Neural cell (in vitro differentiated cells): ENCODE measurements around the gene CACNA1E. TPM values are rescaled to one million over a fixed set of nuclear protein-coding genes. Genes with fewer than 3 reads are reported as not detected.

Experiments
- H2AFZ ChIP-seq: fragments of 200-600, 300-800 bp; sonication (generic), shearing (Covaris generic); 2 replicates; pipeline ENCODE4 v1.6.0; 2014; ENCODE audit warnings: low read depth, mild to moderate bottlenecking, antibody characterized with exemption, low read length, moderate library complexity
- H3F3A ChIP-seq: fragments of 200-600 bp; shearing (Covaris generic); 2 replicates; pipeline ENCODE4 v1.6.1; 2016; ENCODE audit warnings: mild to moderate bottlenecking, moderate library complexity, mixed read lengths, antibody characterized with exemption, low read length; ENCODE audit not compliant: insufficient read depth, poor library complexity, severe bottlenecking
- H3K27ac ChIP-seq: fragments of 200-600, 300-800 bp; sonication (generic), shearing (Covaris generic); 2 replicates; pipeline ENCODE4 v1.5.1; 2014; ENCODE audit warnings: mild to moderate bottlenecking, low read length, moderate library complexity
- H3K27me3 ChIP-seq: fragments of 300-800, 200-600 bp; sonication (generic), shearing (Covaris generic); 2 replicates; pipeline ENCODE4 v1.6.0; 2014; ENCODE audit warnings: mild to moderate bottlenecking, low read depth, low read length, moderate library complexity; ENCODE audit not compliant: insufficient read depth
- H3K36me3 ChIP-seq: fragments of 300-800, 200-600 bp; sonication (generic), shearing (Covaris generic); 2 replicates; pipeline ENCODE4 v1.5.1; 2014; ENCODE audit warnings: mild to moderate bottlenecking, antibody characterized with exemption, low read length, moderate library complexity; ENCODE audit not compliant: insufficient read depth
- H3K4me2 ChIP-seq: fragments of 300-800, 200-600 bp; sonication (generic), shearing (Covaris generic); 2 replicates; pipeline ENCODE4 v1.6.0; 2014; ENCODE audit warnings: mild to moderate bottlenecking, low read length
- H3K4me3 ChIP-seq: fragments of 300-800, 200-600 bp; sonication (generic), shearing (Covaris generic); 2 replicates; pipeline ENCODE4 v1.5.1; 2014; ENCODE audit warnings: mild to moderate bottlenecking, low read length, moderate library complexity
- H3K79me2 ChIP-seq: fragments of 200-600 bp; shearing (Covaris generic); replicated peaks from 2 replicates; pipeline ENCODE4 v1.6.0; 2014; ENCODE audit warnings: mild to moderate bottlenecking, low read length, moderate library complexity; ENCODE audit not compliant: insufficient read depth
- H3K9ac ChIP-seq: fragments of 300-800, 200-600 bp; sonication (generic), shearing (Covaris generic); 2 replicates; pipeline ENCODE4 v1.6.1; 2016; ENCODE audit warnings: mild to moderate bottlenecking, low read length, mixed read lengths
- H3K9me2 ChIP-seq: fragments of 200-600 bp; shearing (Covaris generic); 2 replicates; pipeline ENCODE4 v1.6.1; 2016; ENCODE audit warnings: mild to moderate bottlenecking, low read length, mixed read lengths; ENCODE audit not compliant: insufficient read depth
- H3K9me3 ChIP-seq: fragments of 200-600, 300-800 bp; sonication (generic), shearing (Covaris generic); 2 replicates; pipeline ENCODE4 v1.6.1; 2016; ENCODE audit warnings: mild to moderate bottlenecking, mixed run types, low read length, moderate library complexity, mixed read lengths
- H4K20me1 ChIP-seq: fragments of 200-600 bp; shearing (Covaris generic); 2 replicates; pipeline ENCODE4 v1.6.1; 2016; ENCODE audit warnings: mild to moderate bottlenecking, mixed run types; ENCODE audit not compliant: insufficient read depth
- CTCF ChIP-seq: fragments of 450-650 bp; IDR thresholded peaks from 2 replicates; pipeline ENCODE4 v1.5.1; 2014; ENCODE audit warnings: antibody characterized with exemption, mild to moderate bottlenecking, moderate library complexity; ENCODE audit not compliant: poor library complexity, severe bottlenecking
- EP300 ChIP-seq: fragments of 450-650 bp; conservative IDR thresholded peaks from 2 replicates; pipeline ENCODE4 v1.6.1; 2014; ENCODE audit warnings: antibody characterized with exemption, mild to moderate bottlenecking, moderate library complexity; ENCODE audit not compliant: poor library complexity, severe bottlenecking
- EZH2 ChIP-seq: fragments of 200-600, 300-800 bp; shearing (Covaris generic), sonication (generic); IDR thresholded peaks from 2 replicates; pipeline ENCODE4 v1.6.1; 2014; ENCODE audit warnings: antibody characterized with exemption, low read length, borderline replicate concordance, mild to moderate bottlenecking; ENCODE audit not compliant: insufficient read depth, poor library complexity, severe bottlenecking
- MXI1 ChIP-seq: fragments of 450-650 bp; conservative IDR thresholded peaks from 2 replicates; pipeline ENCODE4 v1.6.1; 2014; ENCODE audit warnings: antibody characterized with exemption, mild to moderate bottlenecking; ENCODE audit not compliant: poor library complexity, severe bottlenecking
- POLR2AphosphoS5 ChIP-seq: IDR thresholded peaks from 2 replicates; pipeline ENCODE4 v1.6.1; 2012
- RAD21 ChIP-seq: fragments of 450-650 bp; conservative IDR thresholded peaks from 2 replicates; pipeline ENCODE4 v1.6.1; 2014; ENCODE audit warnings: antibody characterized with exemption, mild to moderate bottlenecking, moderate library complexity
- REST ChIP-seq: IDR thresholded peaks from 2 replicates; pipeline ENCODE4 v1.6.1; 2012; ENCODE audit warnings: borderline replicate concordance
- SMC3 ChIP-seq: fragments of 450-650 bp; conservative IDR thresholded peaks from 2 replicates; pipeline ENCODE4 v1.6.1; 2014; ENCODE audit warnings: antibody characterized with exemption, mild to moderate bottlenecking, moderate library complexity; ENCODE audit not compliant: poor library complexity
- TAF1 ChIP-seq: IDR thresholded peaks from 2 replicates; pipeline ENCODE4 v1.6.1; 2012; ENCODE audit warnings: low read depth
- polyA plus RNA-seq: library from polyadenylated mRNA; depleted of rRNA; stranded (reverse); fragments of >200 nt; gene quantifications from 2 replicates; pipeline ENCODE4 v1.2.3, GENCODE V29; 2014

CACNA1E gene
- polyA plus RNA-seq, 1 donor from 2014 or later, result 29.5 TPM

- no peak overlapping the region for H3K27ac ChIP-seq
Observed at GRCh38 chr1:181518152-181518551, 34.8 kb downstream of the CACNA1E start.

GRCh38 chr1:181522864-181523263 lies 39.5 kb downstream of the CACNA1E start:
- no peak overlapping the region for H3K4me3 ChIP-seq
- H3K9ac ChIP-seq, result no peak overlapping the region
- no peak overlapping the region for H3K4me2 ChIP-seq
- H3F3A ChIP-seq, result no peaks in the 10 kb centered on the region
- no peaks in the 10 kb centered on the region for H3K9me2 ChIP-seq
- H3K9me3 ChIP-seq, result no peaks in the 10 kb centered on the region
- H3K79me2 ChIP-seq, result no peaks in the 10 kb centered on the region
- H2AFZ ChIP-seq, result no peak overlapping the region
- H4K20me1 ChIP-seq, result no peaks in the 10 kb centered on the region
- H3K36me3 ChIP-seq, result no peaks in the 10 kb centered on the region
- H3K27ac ChIP-seq, result no peak overlapping the region
- H3K27me3 ChIP-seq, result no peaks in the 10 kb centered on the region
- TF ChIP-seq CTCF (no peak), EP300 (no peak), RAD21 (no peak), SMC3 (no peak), REST (no peak), MXI1 (no peak)

More at GRCh38 chr1:181518152-181518551, 34.8 kb downstream of the CACNA1E start:
- Histone ChIP-seq H3K9me2 (no peaks in the 10 kb centered on the region), H3K79me2 (no peaks in the 10 kb centered on the region), H4K20me1 (no peaks in the 10 kb centered on the region), H3K9me3 (no peaks in the 10 kb centered on the region), H3K4me3 (no peak overlapping the region), H3K36me3 (no peaks in the 10 kb centered on the region), H3K27me3 (no peaks in the 10 kb centered on the region), H3F3A (no peaks in the 10 kb centered on the region), H3K9ac (no peak overlapping the region), H2AFZ (no peak overlapping the region), H3K4me2 (no peak overlapping the region)
- no peak for TF ChIP-seq EZH2
- TF ChIP-seq REST, result no peak
- no peak for TF ChIP-seq RAD21
- no peak for TF ChIP-seq SMC3
- TF ChIP-seq POLR2AphosphoS5, result no peak
- no peak for TF ChIP-seq CTCF
- TF ChIP-seq MXI1, result no peak
- no peak for TF ChIP-seq EP300
- TF ChIP-seq TAF1, result no peak
